ENCODE results near the gene ZBTB7C.

ZBTB7C gene

GRCh38 chr18:48419277-48420022 lies 10.3 kb upstream of the ZBTB7C start:
- DNase-seq (ENCODE audit: low read depth, low spot score): no peak
- in situ Hi-C loops (cut with HindIII; ENCODE audit: low sequenced_read_pairs): no loop called here
- TF ChIP-seq, protein P1, sequence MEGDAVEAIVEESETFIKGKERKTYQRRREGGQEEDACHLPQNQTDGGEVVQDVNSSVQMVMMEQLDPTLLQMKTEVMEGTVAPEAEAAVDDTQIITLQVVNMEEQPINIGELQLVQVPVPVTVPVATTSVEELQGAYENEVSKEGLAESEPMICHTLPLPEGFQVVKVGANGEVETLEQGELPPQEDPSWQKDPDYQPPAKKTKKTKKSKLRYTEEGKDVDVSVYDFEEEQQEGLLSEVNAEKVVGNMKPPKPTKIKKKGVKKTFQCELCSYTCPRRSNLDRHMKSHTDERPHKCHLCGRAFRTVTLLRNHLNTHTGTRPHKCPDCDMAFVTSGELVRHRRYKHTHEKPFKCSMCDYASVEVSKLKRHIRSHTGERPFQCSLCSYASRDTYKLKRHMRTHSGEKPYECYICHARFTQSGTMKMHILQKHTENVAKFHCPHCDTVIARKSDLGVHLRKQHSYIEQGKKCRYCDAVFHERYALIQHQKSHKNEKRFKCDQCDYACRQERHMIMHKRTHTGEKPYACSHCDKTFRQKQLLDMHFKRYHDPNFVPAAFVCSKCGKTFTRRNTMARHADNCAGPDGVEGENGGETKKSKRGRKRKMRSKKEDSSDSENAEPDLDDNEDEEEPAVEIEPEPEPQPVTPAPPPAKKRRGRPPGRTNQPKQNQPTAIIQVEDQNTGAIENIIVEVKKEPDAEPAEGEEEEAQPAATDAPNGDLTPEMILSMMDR (IDR thresholded peaks at IDR 0.05; ENCODE audit: low read depth, low read length): no peak
- no peak overlapping the region for H3K4me3 ChIP-seq (ENCODE audit: low read depth, low read length)

- TF ChIP-seq, protein P1 (IDR thresholded peaks at IDR 0.05; ENCODE audit: low read depth, low read length): no peak
- no peak for DNase-seq (ENCODE audit: low read depth, low spot score)
- no peak overlapping the region for H3K4me3 ChIP-seq (ENCODE audit: low read depth, low read length)
- in situ Hi-C loops (cut with HindIII; ENCODE audit: low sequenced_read_pairs): no loop called here
Measured at GRCh38 chr18:48418539-48419276, 9.5 kb upstream of the ZBTB7C start.

DNA sequence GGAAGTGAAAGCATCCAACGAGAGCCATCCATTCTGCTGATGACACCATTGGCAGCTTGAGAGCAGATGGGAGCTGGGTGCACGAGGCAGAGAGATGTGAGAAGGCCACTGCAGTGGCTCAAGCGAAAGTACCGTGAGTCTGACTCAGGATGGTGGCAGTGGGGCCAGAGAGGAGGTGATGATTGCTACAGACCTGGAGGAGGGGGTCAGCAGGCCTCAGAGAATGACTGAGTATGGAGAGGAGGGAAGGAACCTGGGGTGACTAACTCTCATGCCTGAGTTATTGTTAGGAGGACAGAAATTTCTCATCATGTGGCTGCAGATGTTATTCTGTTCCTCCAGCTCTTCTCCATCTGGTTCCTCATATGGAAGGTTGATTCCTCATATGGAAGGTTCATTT lies 8.8 kb upstream of the ZBTB7C start:
- H3K4me3 ChIP-seq (ENCODE audit: low read depth, low read length): no peak overlapping the region
- in situ Hi-C loops (cut with HindIII; ENCODE audit: low sequenced_read_pairs): no loop called here
- TF ChIP-seq, protein P1 (IDR thresholded peaks at IDR 0.05; ENCODE audit: low read depth, low read length): no peak
- DNase-seq (ENCODE audit: low read depth, low spot score): no peak

DNA sequence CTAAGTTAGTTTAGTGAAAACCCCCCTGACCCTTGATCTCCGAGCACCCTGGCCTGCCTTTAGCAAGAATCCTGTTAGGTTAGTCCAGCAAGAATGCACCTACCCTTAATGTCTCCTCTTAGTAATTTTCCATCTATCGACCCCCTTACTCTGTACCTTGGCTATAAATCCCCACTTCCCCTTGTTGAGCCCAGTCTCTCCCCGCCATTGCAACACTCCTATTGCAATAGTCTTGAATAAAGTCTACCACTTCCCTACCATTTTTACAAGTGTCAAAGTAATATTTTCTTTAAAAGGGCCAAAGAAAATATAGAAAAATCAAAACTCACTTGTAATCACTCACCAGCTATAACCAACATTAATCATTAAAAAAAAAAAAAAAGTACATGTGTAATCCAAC lies 4.2 kb upstream of the ZBTB7C start:
- no peak for DNase-seq (ENCODE audit: low read depth, low spot score)
- in situ Hi-C loops (cut with HindIII; ENCODE audit: low sequenced_read_pairs): no loop called here
- TF ChIP-seq, protein P1 (IDR thresholded peaks at IDR 0.05; ENCODE audit: low read depth, low read length): no peak
- no peak overlapping the region for H3K4me3 ChIP-seq (ENCODE audit: low read depth, low read length)

DNA sequence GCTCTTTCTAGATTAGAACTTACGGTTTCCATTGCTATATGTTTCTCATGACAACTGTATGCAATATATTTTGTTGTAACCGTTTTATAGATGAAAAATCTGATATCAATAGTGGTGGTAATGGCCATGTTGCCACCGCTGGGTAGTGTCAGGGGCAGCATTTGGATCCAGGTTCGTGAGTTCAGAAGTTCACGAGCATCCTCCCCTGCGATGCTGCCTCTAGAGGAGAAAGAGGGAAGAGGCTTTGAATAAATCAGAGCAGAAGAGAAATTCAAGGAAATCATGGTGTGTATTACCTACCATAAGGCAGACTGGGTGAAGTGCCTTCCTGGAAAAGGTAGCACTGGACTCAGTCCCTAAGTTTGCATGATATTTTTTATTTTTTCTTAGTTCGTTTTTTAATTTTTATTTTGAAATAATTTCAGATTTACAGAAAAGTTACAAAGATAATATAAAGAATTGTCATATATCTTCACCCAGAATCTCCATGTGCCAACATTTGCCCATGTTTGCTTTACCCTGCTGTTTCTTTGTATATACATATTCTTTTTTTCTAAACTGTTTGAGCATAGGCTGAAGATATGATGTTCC lies 3.3 kb upstream of the ZBTB7C start:
- no peak for DNase-seq (ENCODE audit: low read depth, low spot score)
- TF ChIP-seq, protein P1 (IDR thresholded peaks at IDR 0.05; ENCODE audit: low read depth, low read length): peak; percentile 82
- in situ Hi-C loops (cut with HindIII; ENCODE audit: low sequenced_read_pairs): no loop called here
- H3K4me3 ChIP-seq (ENCODE audit: low read depth, low read length): no peak overlapping the region

DNA sequence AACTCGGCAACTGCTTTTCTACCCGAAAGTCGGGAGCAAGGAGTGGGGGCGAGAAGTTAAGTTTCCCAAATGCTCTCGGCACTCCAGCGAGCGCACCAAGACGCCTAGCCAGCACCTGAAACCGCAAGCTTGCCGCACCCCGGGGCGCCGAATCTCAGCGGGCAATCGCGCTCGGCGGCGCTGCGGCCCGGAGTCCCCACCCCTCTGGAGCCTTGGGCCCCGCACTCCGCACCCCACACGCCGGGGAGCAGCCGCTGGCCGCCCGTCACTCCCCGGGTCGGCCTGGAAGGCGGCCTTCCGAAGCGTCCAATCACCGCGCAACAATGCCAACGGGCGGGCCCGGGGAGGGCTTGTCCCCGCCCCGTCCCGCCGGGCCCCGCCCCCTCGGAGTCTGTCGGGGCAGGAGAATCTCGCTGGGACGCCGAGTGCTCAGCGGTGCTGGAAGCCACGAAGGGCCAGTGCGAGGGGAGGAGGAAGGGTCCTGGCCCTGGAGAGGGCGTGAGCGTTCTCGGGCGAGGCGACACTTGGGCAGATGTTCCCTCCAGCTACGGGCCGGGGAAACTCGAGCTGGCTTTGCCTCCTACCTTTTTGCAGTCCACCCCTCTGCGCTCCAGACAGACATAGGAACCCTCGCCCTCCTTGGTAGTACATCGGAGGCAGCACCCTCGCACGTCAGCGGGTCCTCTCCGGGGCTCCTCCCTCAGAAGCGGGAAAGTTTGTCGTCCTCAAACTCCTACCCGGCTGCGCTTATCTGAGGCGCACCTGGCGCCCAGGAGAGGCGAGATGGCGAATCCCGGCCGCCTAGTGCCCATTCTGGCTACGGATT lies 1.1 kb upstream of the ZBTB7C start:
- DNase-seq (ENCODE audit: low read depth, low spot score): peak; percentile 81
- in situ Hi-C loops (cut with HindIII; ENCODE audit: low sequenced_read_pairs): no loop called here
- peak overlapping the region; percentile 57 for H3K4me3 ChIP-seq (ENCODE audit: low read depth, low read length)
- TF ChIP-seq, protein P1 (IDR thresholded peaks at IDR 0.05; ENCODE audit: low read depth, low read length): no peak
